ENCODE data around the gene TOM1.

Gene TOM1

DNA sequence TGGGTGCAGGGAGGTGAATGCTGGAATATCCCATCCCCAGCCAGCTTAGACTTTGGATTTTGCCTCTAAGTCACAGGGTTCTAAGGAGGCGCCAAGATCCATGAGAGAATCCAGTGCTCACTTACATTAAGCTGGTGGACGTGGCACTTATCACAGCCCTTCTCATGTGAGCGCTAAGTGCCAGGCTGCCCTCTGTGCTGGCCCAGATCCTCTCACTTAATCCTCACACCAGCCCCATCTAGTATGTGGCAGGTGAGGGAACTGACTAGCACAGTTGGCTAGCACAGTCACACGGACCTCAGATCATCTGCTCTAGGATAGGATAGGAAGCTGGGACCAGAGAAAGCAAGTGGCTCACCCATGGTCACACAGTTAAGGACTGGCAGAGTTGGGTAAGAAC, 84.8 kb downstream of the TOM1 start:
- no peak overlapping the region for H3K27ac ChIP-seq
- TF ChIP-seq ZFX (IDR thresholded peaks at IDR 0.05) (no peak), CTCF (conservative IDR thresholded peaks at IDR 0.05) (no peak)

GRCh38 chr22:35384975-35385588, 85.4 kb downstream of the TOM1 start:
- no peak overlapping the region for H3K27ac ChIP-seq
- TF ChIP-seq ZFX (IDR thresholded peaks at IDR 0.05), result no peak

GRCh38 chr22:35386670-35387288, 87.1 kb downstream of the TOM1 start:
- H3K27ac ChIP-seq, result no peak overlapping the region
- TF ChIP-seq CTCF (conservative IDR thresholded peaks at IDR 0.05), result no peak
- TF ChIP-seq ZFX (IDR thresholded peaks at IDR 0.05), result no peak

- no peak overlapping the region for H3K27ac ChIP-seq
- TF ChIP-seq ZFX (IDR thresholded peaks at IDR 0.05) (no peak), CTCF (conservative IDR thresholded peaks at IDR 0.05) (no peak)
Observed at GRCh38 chr22:35390933-35391332, 91.2 kb downstream of the TOM1 start.

DNA sequence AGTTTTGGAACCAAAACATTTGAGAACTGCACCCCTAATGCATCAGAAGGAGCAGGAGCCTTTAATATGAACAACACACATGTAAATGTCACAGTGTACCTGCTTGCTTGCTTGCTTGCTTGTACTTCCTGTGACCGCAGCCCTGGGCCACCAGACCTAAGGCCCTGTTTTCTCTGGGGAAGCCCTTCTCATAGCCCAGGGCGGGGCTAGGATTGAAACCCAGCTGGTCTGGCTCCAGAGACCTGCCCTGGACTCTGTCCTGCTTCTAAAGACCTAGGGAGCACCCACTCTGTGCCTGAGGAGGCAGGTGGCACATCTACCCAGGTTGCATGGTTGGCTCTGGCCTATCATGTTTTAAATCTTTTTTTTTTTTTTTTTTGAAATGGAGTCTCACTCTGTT, 92.7 kb downstream of the TOM1 start:
- H3K27ac ChIP-seq, result no peak overlapping the region
- TF ChIP-seq CTCF (conservative IDR thresholded peaks at IDR 0.05), result no peak
- no peak for TF ChIP-seq ZFX (IDR thresholded peaks at IDR 0.05)

DNA sequence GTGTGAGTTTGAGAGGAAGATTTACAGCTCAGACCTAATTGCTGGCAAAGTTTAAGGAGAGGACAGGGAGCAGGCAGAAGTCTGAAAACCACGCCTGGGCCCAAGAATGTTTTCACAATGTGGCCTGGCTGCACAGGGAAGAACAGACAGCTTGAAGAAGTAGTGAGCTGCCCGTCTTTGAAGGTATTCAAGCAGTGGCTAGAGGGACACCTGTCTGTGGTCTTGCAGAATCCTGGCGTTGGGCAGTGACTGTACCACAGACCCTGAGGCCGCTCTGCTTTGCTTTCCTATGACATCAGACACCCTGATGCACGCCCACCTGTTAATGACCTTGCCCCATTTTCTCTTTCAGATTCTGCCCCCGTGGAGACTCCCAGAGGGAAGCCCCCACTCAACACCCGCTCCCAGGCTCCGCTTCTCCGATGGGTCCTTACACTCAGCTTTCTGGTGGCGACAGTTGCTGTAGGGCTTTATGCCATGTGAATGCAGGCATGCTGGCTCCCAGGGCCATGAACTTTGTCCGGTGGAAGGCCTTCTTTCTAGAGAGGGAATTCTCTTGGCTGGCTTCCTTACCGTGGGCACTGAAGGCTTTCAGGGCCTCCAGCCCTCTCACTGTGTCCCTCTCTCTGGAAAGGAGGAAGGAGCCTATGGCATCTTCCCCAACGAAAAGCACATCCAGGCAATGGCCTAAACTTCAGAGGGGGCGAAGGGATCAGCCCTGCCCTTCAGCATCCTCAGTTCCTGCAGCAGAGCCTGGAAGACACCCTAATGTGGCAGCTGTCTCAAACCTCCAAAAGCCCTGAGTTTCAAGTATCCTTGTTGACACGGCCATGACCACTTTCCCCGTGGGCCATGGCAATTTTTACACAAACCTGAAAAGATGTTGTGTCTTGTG, 93.7 kb downstream of the TOM1 start:
- H3K27ac ChIP-seq, result no peak overlapping the region
- TF ChIP-seq CTCF (conservative IDR thresholded peaks at IDR 0.05), result no peak
- TF ChIP-seq ZFX (IDR thresholded peaks at IDR 0.05), result no peak

DNA sequence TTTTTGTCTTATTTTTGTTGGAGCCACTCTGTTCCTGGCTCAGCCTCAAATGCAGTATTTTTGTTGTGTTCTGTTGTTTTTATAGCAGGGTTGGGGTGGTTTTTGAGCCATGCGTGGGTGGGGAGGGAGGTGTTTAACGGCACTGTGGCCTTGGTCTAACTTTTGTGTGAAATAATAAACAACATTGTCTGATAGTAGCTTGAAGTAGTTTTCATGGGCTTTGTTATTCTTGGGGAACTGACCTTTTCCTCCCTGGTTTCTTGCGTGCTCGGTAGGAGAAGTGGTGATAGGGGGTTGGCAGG, 94.3 kb downstream of the TOM1 start:
- H3K27ac ChIP-seq, result no peak overlapping the region
- TF ChIP-seq ZFX (IDR thresholded peaks at IDR 0.05), result no peak
- no peak for TF ChIP-seq CTCF (conservative IDR thresholded peaks at IDR 0.05)
